ENCODE measurements around the gene NXPH1.

Gene NXPH1

DNA sequence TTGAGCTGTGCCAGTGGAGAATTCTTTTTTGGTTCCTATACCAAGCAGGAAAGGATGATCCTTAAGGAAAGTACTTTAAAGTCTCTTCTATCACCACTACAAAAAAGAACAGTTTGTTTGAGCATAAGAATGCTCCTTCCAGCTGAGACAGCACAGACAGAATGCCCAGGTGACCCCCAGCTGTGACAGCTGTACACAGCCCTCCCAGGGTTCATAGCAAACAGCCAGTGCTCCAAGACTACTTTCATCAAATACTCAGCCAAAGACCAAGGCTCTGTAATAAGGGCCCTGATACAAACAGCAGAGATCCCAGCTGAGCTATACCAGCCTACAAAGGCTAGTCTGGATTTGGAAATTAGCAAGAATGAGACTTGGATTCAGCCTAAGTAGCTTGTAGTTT lies 65.7 kb downstream of the NXPH1 start:
- TF ChIP-seq, protein P1, sequence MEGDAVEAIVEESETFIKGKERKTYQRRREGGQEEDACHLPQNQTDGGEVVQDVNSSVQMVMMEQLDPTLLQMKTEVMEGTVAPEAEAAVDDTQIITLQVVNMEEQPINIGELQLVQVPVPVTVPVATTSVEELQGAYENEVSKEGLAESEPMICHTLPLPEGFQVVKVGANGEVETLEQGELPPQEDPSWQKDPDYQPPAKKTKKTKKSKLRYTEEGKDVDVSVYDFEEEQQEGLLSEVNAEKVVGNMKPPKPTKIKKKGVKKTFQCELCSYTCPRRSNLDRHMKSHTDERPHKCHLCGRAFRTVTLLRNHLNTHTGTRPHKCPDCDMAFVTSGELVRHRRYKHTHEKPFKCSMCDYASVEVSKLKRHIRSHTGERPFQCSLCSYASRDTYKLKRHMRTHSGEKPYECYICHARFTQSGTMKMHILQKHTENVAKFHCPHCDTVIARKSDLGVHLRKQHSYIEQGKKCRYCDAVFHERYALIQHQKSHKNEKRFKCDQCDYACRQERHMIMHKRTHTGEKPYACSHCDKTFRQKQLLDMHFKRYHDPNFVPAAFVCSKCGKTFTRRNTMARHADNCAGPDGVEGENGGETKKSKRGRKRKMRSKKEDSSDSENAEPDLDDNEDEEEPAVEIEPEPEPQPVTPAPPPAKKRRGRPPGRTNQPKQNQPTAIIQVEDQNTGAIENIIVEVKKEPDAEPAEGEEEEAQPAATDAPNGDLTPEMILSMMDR (IDR thresholded peaks at IDR 0.05; ENCODE audit: low read length, missing control alignments): no peak
- no peak for DNase-seq (ENCODE audit: low read depth)
- no peak overlapping the region for H3K4me3 ChIP-seq (replicated peaks; ENCODE audit: low read depth, low read length)

DNA sequence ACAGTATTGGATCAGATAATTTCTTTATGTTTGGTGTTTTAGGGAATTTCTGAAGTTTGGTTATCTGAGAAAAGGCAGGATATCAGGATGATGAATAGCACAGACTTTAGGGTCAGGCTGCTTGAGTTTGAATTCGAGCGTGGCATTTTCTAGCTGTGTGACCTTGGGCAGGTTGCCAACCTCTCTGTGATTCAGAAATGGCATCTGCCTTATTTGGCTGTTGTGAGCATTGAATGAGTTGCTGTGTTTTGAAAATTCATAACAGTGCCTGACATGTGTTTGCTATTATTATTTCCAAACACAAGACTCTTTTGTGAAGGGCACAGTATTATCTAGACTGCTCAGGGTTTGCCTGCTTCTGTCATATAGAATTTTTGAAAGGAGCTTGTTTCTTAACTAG lies 66.9 kb downstream of the NXPH1 start:
- TF ChIP-seq, protein P1 (IDR thresholded peaks at IDR 0.05; ENCODE audit: low read length, missing control alignments): no peak
- no peak overlapping the region for H3K4me3 ChIP-seq (replicated peaks; ENCODE audit: low read depth, low read length)
- no peak for DNase-seq (ENCODE audit: low read depth)

DNA sequence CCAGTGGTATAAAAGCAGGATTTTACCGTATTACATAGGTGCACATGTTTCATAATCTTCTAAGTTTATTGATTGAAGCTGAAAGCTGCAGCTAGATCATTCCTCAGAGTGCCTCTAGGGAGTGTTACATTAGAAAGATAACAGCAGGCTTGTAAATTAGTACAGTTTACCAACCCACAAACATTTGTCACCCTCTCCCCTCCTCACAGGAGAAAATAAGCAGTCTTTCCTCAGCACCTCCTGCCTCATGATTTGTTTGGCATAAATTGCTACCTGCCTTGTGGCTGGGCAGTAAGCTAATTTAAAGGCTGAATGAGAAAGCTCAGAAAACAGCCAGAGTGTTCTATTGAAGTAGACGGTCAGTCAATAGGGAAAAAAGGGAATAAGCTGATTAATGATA lies 74.2 kb downstream of the NXPH1 start:
- DNase-seq (ENCODE audit: low read depth): no peak
- no peak overlapping the region for H3K4me3 ChIP-seq (replicated peaks; ENCODE audit: low read depth, low read length)
- TF ChIP-seq, protein P1 (IDR thresholded peaks at IDR 0.05; ENCODE audit: low read length, missing control alignments): no peak

DNA sequence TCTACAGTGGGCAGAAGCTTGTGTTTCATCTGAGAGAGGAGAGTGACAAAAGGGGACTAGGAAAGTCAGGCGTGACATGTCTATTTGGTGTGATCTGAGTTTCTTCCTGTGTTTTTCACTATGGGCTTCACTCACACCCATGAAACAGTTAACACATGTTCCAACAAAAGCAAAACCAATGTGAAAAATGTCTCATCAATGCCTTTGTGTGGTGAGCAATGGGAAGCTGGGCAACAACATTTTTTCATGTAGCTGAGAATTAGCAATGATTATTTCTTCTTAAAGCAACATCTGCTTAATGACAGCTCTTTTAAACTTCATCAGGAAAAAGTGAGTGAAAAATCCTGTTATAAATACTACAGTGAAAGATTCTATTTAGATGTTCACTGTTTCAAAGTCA lies 76.2 kb downstream of the NXPH1 start:
- H3K4me3 ChIP-seq (replicated peaks; ENCODE audit: low read depth, low read length): no peak overlapping the region
- no peak for DNase-seq (ENCODE audit: low read depth)
- TF ChIP-seq, protein P1 (IDR thresholded peaks at IDR 0.05; ENCODE audit: low read length, missing control alignments): no peak

DNA sequence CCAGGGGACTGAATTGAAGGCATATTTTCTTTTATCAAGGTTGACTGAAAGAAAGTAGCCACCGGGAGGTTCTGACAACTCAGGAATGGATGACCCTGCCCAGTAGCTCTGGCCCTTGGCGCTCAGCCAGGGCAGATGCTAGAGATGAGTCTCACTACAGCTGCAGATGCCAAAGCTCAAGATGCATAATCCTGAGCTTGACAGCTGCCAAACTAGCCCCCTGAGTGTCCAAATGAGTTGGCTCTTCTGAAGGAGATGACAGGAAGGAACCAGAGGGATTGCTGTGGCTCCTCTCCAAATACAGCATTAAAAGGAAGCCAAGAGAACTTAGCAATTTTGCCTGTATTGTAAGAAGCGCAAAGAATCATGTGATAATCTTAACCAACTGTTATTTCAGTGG lies 78.4 kb downstream of the NXPH1 start:
- DNase-seq (ENCODE audit: low read depth): no peak
- TF ChIP-seq, protein P1 (IDR thresholded peaks at IDR 0.05; ENCODE audit: low read length, missing control alignments): no peak
- no peak overlapping the region for H3K4me3 ChIP-seq (replicated peaks; ENCODE audit: low read depth, low read length)

DNA sequence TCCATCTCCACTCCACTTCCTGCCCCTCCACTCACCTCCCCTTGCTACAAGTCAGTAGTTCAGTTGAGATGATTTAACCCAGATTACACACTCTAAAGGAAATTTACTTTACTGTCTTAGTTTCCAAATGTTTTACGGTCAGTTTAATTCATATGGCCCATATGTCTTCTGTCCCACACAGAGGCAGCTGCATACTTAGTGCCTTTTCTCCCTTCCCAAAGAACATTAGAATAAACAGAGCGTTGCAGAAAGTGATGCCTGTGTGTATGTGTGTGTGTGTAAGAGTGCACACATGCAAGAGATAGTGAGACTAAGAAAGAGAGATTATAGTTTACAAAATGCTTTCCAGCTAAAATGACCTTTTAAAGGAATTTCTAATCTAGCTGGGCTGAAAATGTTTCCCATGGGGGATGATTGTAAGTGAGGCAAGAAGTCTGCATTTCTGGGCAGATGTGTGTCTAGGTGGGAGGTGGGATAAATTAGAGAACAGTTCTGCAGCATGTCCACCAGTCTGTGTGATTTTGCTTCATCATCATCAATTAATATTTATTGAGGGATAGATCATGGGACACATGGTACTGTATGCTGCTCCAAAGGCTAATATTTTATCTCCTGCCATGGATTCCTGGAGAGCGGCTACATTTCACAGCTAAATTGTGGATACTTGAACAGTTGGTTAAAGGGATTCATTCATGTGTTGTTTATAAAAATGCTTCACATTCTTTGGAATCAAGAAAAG lies 81.5 kb downstream of the NXPH1 start:
- no peak overlapping the region for H3K4me3 ChIP-seq (replicated peaks; ENCODE audit: low read depth, low read length)
- DNase-seq (ENCODE audit: low read depth): no peak
- TF ChIP-seq, protein P1 (IDR thresholded peaks at IDR 0.05; ENCODE audit: low read length, missing control alignments): no peak

DNA sequence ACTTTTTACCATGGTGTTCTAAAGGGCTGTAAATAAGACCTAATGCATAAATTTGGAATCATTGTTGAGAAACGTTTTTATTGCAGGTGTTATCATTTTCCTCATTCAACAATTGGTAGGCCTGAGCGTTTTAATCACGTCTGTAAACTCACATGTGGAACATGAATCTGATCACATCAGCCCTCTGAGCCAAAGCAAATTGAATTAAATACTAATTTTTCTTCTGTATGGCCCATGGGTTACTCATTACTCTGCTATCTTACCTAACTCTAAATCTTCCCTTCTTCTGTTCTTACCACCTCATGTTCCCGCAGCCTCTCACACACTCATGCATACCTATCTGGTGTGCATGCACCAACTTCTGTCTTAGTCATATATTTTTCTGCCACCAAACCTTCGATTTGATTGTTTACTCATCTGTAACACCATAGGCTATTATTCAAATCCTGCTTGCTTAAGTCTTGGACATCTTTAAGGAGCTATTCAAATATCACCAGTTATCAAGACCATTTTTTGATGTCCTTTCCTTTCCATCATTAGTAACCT lies 82.3 kb downstream of the NXPH1 start:
- DNase-seq (ENCODE audit: low read depth): no peak
- TF ChIP-seq, protein P1 (IDR thresholded peaks at IDR 0.05; ENCODE audit: low read length, missing control alignments): no peak

More for the DNA sequence above, 82.3 kb downstream of the NXPH1 start:
- no peak overlapping the region for H3K4me3 ChIP-seq (replicated peaks; ENCODE audit: low read depth, low read length)
